AG10803 (cell line): ENCODE data around the gene VPS35L.

ENCODE experiments used
- DNase-seq: peaks from one replicate; pipeline ENCODE4 v3.0.0; 2010; ENCODE audit warnings: low read depth
- H3K4me3 ChIP-seq: 2 replicates; pipeline ENCODE4 v1.5.1; 2011; ENCODE audit warnings: mild to moderate bottlenecking, low read length, control low read depth
- TF ChIP-seq, protein P1 (sequence below): conservative IDR thresholded peaks from 2 replicates; pipeline ENCODE4 v1.5.1; 2011; ENCODE audit warnings: mild to moderate bottlenecking, low read length, control low read depth, inconsistent platforms

VPS35L gene

DNA sequence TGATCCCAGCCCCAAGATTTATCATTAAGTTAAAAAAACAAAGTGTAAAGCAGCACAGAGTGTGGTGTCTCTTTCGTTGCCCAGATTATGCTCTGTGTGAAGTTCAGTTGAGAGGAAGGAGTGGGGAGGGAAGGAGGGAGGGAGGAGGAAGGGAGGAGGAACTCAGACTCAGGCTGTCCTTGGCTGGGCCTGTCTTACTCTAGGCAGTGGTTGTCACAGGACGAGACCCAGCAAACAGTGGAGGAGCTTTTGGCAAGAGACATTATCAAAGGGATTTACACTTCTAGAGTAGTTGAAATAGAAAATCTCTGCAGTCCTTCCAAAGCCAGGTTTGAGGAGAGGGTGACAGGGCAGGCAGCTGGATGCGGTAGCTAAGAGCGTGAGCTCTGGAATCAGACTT lies 134.7 kb downstream of the VPS35L start:
- DNase-seq: no peak
- H3K4me3 ChIP-seq: no peak overlapping the region
- TF ChIP-seq, protein P1, sequence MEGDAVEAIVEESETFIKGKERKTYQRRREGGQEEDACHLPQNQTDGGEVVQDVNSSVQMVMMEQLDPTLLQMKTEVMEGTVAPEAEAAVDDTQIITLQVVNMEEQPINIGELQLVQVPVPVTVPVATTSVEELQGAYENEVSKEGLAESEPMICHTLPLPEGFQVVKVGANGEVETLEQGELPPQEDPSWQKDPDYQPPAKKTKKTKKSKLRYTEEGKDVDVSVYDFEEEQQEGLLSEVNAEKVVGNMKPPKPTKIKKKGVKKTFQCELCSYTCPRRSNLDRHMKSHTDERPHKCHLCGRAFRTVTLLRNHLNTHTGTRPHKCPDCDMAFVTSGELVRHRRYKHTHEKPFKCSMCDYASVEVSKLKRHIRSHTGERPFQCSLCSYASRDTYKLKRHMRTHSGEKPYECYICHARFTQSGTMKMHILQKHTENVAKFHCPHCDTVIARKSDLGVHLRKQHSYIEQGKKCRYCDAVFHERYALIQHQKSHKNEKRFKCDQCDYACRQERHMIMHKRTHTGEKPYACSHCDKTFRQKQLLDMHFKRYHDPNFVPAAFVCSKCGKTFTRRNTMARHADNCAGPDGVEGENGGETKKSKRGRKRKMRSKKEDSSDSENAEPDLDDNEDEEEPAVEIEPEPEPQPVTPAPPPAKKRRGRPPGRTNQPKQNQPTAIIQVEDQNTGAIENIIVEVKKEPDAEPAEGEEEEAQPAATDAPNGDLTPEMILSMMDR: no peak

DNA sequence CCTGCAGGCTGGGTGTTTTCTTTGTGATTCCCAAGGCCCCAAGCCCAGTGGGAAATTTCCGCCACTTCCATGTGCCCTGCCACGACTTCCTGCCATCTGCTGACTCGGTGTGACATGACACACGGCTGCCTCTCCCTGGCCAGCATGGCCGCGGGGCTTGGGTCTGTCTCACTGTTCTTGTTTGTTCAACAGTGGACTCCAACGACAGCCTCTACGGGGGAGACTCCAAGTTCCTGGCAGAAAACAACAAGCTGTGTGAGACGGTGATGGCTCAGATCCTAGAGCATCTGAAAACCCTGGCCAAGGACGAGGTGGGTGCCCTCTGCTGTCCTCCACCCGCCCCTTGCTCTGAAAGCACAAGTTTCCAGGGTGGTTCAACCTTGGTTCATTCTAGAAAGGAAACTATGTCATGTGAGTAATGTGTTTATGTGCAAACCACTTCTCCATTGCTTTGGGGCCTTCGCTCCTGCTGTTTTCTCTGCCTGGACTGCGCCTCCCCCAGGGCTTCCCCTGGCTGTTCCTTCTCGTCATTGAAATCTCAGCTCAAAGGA lies 135.7 kb downstream of the VPS35L start:
- TF ChIP-seq, protein P1: no peak
- H3K4me3 ChIP-seq: no peak overlapping the region
- DNase-seq: no peak

DNA sequence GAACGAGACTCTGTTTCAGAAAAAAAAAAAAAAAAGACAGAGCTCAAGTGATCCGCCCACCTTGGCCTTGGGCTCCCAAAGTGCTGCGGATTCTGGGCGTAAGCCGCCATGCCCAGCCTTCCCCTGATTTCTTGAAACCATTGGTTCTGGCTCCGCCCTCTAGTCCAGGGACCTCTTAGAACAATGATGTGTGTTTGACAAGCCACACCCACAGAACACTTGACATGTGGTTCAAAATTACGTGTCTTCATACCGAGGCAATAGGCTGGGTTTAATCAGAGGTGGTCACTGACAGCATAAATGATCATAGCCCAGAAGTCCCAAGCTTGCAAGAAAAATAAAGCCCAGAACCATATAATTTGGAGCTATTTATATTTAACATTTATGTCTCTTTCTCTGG lies 139.5 kb downstream of the VPS35L start:
- TF ChIP-seq, protein P1: no peak
- peak; percentile 22 for DNase-seq
- no peak overlapping the region for H3K4me3 ChIP-seq

DNA sequence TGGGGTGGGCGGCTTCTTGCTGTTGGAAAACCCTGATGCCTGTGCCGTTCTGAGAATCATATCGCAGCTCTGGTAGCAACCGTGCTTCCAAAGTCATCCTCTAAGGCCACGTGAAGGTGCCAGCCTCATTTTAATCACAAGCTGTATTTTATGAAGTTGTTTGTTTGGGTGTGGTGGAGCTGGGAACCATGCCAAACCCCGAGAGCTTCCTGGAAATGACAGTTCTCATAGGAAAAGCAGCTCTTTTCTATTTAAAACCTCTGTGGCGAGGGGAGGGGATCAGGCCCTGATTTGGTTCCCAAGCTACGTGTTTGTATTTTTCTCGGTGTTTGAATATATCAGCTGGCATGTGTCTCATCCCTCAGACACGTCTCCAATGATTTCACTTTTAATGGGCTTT lies 140.8 kb downstream of the VPS35L start:
- H3K4me3 ChIP-seq: no peak overlapping the region
- DNase-seq: peak; percentile 97
- TF ChIP-seq, protein P1: no peak

DNA sequence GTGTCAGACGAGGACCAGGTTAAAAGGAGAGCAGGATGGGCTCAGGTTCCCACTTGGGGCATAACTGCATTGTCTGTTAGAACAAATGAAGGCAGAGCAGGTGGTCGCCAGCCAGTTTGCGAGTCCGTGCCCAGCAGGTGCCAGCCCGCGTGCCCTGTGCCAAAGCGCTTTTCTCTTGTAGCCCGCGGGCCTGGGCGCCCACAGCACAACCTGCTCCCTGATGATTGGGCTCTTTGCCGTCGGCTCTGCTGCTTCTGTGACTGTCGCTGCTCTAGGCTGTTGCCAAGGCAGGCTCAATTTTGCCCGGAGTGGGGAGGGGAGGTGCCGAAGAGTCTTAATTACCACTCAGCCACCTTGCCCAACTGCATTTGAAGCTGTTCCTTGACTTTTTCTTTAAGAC lies 141.5 kb downstream of the VPS35L start:
- no peak overlapping the region for H3K4me3 ChIP-seq
- DNase-seq: no peak
- TF ChIP-seq, protein P1: no peak

DNA sequence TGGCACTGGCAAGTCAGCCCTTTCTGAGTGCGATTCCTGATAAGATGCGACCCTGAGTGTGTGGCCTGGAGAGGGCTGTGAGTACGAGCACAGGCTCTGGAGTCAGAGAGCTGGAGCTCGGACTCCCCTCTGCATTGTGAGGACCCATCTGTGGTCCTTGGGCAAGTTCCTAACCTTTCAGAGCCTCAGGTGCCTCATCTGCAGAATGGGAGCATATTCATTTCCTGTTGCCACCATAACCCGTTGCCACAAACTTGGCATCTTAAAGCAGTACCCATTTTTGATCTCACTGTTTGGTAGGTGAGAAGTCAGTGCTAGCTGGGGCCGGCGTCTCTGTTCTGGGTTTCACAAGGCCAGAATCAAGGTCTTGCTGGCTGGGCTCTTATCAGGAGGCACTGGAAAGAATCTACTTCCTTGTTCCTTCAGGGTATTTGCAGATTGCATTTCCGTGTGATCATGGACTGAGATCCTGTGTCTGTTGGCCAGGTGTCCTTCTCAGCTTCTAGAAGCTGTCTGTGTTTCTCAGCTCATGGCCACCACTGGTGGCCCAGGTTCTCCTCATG lies 142.3 kb downstream of the VPS35L start:
- TF ChIP-seq, protein P1: no peak
- DNase-seq: no peak
- no peak overlapping the region for H3K4me3 ChIP-seq
